KOPT-K1 (cell line): ENCODE measurements around the gene SLK.

ENCODE experiments used
- H3K27ac ChIP-seq: fragments of 200-600 bp; sonication (generic); 2 replicates; pipeline ENCODE4 v1.5.1; 2016; ENCODE audit warnings: antibody characterized with exemption, mild to moderate bottlenecking, low read depth, low read length; ENCODE audit not compliant: poor library complexity, severe bottlenecking
- H3K36me3 ChIP-seq: fragments of 200-600 bp; sonication (generic); 2 replicates; pipeline ENCODE4 v1.5.1; 2017; ENCODE audit warnings: antibody characterized with exemption, mild to moderate bottlenecking, low read length, moderate library complexity; ENCODE audit not compliant: insufficient read depth
- H3K9me3 ChIP-seq: fragments of 200-600 bp; sonication (generic); 2 replicates; pipeline ENCODE4 v1.5.1; 2017; ENCODE audit warnings: antibody characterized with exemption, low read length, mild to moderate bottlenecking; ENCODE audit not compliant: insufficient read depth, poor library complexity, severe bottlenecking

SLK gene

GRCh38 chr10:103931603-103932002, 35.3 kb upstream of the SLK start:
- Histone ChIP-seq H3K9me3 (no peaks in the 10 kb centered on the region), H3K36me3 (no peaks in the 10 kb centered on the region), H3K27ac (no peak overlapping the region)

DNA sequence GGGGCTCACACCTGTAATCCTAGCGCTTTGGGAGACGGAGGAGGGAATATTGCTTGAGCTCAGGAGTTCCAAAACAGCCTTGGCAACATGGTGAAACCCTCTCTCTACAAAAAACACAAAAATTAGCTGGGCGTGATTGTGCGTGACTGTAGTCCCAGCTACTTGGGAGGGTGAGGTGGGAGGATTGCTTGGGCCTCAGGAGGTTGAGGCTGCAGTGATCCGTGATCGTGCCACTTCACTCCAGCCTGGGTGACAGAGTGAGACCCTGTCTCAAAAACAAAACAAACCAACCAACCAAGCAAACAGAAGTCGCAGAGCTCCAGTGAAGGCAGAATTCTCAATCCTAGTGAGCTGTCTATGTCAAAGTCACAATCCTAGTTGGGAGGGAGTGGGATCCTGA, 34.7 kb upstream of the SLK start:
- Histone ChIP-seq H3K27ac (no peak overlapping the region), H3K36me3 (no peaks in the 10 kb centered on the region), H3K9me3 (no peaks in the 10 kb centered on the region)

GRCh38 chr10:103932971-103933370, 34.0 kb upstream of the SLK start:
- H3K9me3 ChIP-seq = no peaks in the 10 kb centered on the region
- H3K36me3 ChIP-seq = no peaks in the 10 kb centered on the region
- no peak overlapping the region for H3K27ac ChIP-seq

GRCh38 chr10:103933557-103934121, 33.3 kb upstream of the SLK start:
- Histone ChIP-seq H3K36me3 (no peaks in the 10 kb centered on the region), H3K9me3 (no peaks in the 10 kb centered on the region), H3K27ac (no peak overlapping the region)

- Histone ChIP-seq H3K36me3 (no peaks in the 10 kb centered on the region), H3K9me3 (no peaks in the 10 kb centered on the region), H3K27ac (no peak overlapping the region)
Observed at GRCh38 chr10:103934308-103934707, 32.6 kb upstream of the SLK start.

DNA sequence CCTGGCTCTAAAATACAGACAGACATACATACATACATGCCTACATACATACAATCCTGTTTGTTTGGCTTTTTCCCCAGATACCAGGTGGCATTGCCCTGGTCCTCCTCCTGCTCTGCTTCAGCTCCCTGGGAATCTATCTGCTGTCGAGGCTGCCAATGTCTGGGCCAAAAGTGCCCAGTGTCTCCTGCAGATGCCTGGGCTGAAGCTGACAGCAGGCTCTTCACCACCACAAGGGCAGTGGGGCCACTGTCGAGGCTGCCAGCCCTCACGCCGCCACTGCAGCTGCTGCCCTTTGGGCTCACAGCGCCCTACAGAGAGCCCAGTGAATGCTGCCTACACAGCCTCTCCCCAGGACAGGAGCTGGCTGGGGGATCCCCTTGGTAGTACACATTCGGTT, 30.9 kb upstream of the SLK start:
- no peaks in the 10 kb centered on the region for H3K9me3 ChIP-seq
- no peaks in the 10 kb centered on the region for H3K36me3 ChIP-seq
- H3K27ac ChIP-seq = no peak overlapping the region

DNA sequence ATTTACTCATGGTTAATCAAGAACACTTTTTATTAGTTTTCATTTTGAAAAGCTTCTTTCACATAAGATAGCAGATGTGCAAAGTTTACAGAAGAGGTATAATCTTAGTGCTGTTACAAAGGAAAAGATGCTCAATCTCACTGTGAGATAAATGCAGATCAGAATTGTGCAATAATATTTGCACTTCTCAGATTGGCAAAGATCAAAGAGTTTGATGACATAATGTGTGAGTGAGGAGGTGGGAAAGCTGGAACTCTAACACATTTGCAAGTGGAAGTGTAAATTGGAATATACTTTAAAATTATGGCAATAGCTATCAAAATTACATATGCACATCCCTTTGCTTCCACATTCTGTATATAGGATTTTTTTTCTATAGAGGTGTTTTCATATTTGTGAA, 27.4 kb upstream of the SLK start:
- no peak overlapping the region for H3K27ac ChIP-seq

GRCh38 chr10:103941801-103942200, 25.1 kb upstream of the SLK start:
- Histone ChIP-seq H3K27ac (no peak overlapping the region), H3K36me3 (no peaks in the 10 kb centered on the region), H3K9me3 (no peaks in the 10 kb centered on the region)

More for the DNA sequence above, 27.4 kb upstream of the SLK start:
- Histone ChIP-seq H3K9me3 (no peaks in the 10 kb centered on the region), H3K36me3 (no peaks in the 10 kb centered on the region)

DNA sequence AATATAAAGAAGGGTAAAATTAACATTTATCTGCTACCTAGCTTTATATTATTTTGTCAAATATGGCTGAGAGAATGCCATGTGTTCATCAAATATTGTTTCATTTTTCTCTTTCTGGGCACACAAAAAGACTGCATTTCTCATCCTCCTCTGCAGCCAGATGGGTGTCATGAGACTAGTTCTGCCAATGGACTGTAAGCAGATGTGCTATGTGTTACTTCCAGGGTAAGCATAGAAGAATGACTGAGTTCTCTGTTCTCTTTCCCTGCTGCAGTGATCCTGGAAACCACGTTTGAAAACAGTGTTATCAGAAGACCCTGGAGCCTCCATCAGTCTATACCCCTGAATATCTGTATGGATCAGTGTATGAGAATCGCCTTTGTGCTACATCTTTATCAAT, 24.1 kb upstream of the SLK start:
- no peaks in the 10 kb centered on the region for H3K36me3 ChIP-seq

GRCh38 chr10:103947799-103948516, 19.0 kb upstream of the SLK start:
- no peak overlapping the region for H3K27ac ChIP-seq

More for the DNA sequence above, 24.1 kb upstream of the SLK start:
- Histone ChIP-seq H3K9me3 (no peaks in the 10 kb centered on the region), H3K27ac (no peak overlapping the region)

DNA sequence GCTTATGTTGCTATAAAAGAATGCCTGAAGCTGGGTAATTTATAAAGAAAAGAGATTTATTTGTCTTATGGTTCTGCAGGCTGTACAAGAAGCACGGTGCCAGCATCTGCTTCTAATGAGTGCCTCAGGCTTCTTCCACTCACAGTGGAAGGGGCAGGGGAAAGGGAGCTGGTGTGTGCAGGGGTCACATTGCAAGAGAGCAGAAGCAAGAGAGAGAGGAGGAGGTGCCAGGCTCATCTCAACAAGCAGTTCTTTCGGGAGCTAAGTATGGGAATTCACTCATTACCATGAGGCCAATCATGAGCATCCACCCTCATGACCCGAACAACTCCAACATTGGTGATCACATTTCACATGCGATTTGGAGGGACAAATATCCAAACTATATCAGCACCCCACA, 17.2 kb upstream of the SLK start:
- no peak overlapping the region for H3K27ac ChIP-seq
- no peaks in the 10 kb centered on the region for H3K36me3 ChIP-seq
- H3K9me3 ChIP-seq = peaks cover 3% of the 10 kb centered on the region

More at GRCh38 chr10:103947799-103948516, 19.0 kb upstream of the SLK start:
- Histone ChIP-seq H3K9me3 (no peaks in the 10 kb centered on the region), H3K36me3 (no peaks in the 10 kb centered on the region)

DNA sequence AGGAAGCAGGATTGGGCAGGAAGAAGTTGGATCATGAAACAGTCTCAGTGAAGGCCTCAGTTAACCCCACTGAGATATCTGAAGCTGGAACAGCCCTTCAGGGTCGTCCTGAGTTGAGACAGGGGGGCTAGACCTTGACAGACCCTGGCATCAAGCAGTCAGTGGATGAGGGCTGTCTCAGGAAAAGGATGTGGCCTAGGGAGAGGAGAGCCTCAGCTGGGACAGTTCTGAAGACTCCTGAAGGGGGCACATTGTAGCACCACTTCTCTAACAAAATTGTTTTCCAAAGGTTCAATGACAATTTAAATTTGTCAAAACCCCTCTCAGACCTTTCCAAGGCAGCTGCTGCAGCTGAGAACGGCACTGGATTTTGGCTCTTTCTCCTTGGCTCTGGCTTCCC, 15.8 kb upstream of the SLK start:
- Histone ChIP-seq H3K27ac (no peak overlapping the region), H3K36me3 (no peaks in the 10 kb centered on the region), H3K9me3 (peaks cover 6% of the 10 kb centered on the region)

- no peaks in the 10 kb centered on the region for H3K36me3 ChIP-seq
- H3K9me3 ChIP-seq = peaks cover 6% of the 10 kb centered on the region
- H3K27ac ChIP-seq = no peak overlapping the region
Observed at GRCh38 chr10:103951942-103952341, 15.0 kb upstream of the SLK start.

DNA sequence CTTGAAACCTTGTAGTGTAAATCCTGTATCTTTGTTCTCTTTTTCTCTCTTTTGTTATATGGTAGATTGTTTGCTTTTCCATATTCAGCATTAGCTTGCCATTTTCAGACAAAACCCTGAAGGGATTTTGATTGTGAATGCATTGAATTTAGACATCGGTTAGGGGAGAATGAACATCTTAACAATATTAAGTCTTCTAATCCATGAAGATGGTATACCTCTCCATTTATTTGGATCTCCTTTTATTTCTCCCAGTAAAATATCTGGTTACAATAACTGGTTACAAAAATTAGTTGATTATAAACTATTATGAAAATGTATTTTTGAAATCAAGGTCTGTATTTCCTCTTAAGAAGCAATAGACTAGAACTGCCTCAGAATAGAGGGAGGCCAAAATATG, 12.4 kb upstream of the SLK start:
- Histone ChIP-seq H3K36me3 (no peaks in the 10 kb centered on the region), H3K27ac (no peak overlapping the region), H3K9me3 (peaks cover 6% of the 10 kb centered on the region)

- H3K27ac ChIP-seq = no peak overlapping the region
Observed at GRCh38 chr10:103958996-103959395, 7.9 kb upstream of the SLK start.

DNA sequence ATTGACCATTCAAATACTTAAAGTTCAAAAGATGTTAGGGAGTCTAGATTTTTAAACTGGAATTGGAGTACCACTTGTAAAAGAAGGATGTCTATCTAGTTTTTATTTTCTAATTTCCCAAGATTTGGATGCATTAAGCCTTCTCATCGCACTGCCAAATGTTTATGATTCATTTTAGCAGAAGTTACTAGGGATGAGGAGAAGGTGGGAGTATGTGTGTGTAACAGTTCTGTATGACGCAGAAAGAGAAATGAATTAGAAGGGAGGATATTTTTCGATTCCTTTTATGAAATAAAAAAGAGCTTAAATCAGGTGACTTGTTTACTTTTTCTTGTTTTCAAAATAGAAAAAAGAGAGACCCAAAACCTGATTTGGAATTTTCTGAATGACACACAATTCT, 6.8 kb upstream of the SLK start:
- Histone ChIP-seq H3K9me3 (no peaks in the 10 kb centered on the region), H3K27ac (no peak overlapping the region), H3K36me3 (no peaks in the 10 kb centered on the region)

More at GRCh38 chr10:103958996-103959395, 7.9 kb upstream of the SLK start:
- Histone ChIP-seq H3K36me3 (no peaks in the 10 kb centered on the region), H3K9me3 (peaks cover 6% of the 10 kb centered on the region)
